Neural progenitor cell (in vitro differentiated cells): Measurements from ENCODE around the gene RASGRP2. TPM values are rescaled to one million over a fixed set of nuclear protein-coding genes. Genes with fewer than 3 reads are reported as not detected.

Experiments used
- DNase-seq: peaks from one replicate; pipeline ENCODE4 v3.0.0-alpha.2; 2016; ENCODE audit warnings: low spot score
- H2AFZ ChIP-seq: fragments of 200-600 bp; sonication (generic); replicated peaks from 2 replicates; pipeline ENCODE4 v1.6.1; 2016; ENCODE audit warnings: antibody characterized with exemption
- H3F3A ChIP-seq: fragments of 200-600 bp; sonication (generic); 2 replicates; pipeline ENCODE4 v1.6.1; 2016; ENCODE audit warnings: antibody characterized with exemption, low read depth
- H3K27ac ChIP-seq: fragments of 200-600 bp; sonication (generic); 2 replicates; pipeline ENCODE4 v1.5.1; 2016; ENCODE audit warnings: mild to moderate bottlenecking
- H3K27me3 ChIP-seq: fragments of 200-600 bp; sonication (generic); 2 replicates; pipeline ENCODE4 v1.6.1; 2016; ENCODE audit warnings: mild to moderate bottlenecking, moderate library complexity
- H3K36me3 ChIP-seq: fragments of 200-600 bp; sonication (generic); 2 replicates; pipeline ENCODE4 v1.5.1; 2016
- H3K4me1 ChIP-seq: fragments of 200-600 bp; sonication (generic); 2 replicates; pipeline ENCODE4 v1.6.1; 2016; ENCODE audit warnings: mixed run types
- H3K4me2 ChIP-seq: fragments of 200-600 bp; sonication (generic); 2 replicates; pipeline ENCODE4 v1.6.1; 2016
- H3K4me3 ChIP-seq: fragments of 200-600 bp; sonication (generic); 2 replicates; pipeline ENCODE4 v1.5.1; 2016
- H3K79me2 ChIP-seq: fragments of 200-600 bp; sonication (generic); 2 replicates; pipeline ENCODE4 v1.6.1; 2016; ENCODE audit warnings: low read depth
- H3K9ac ChIP-seq: fragments of 200-600 bp; sonication (generic); 2 replicates; pipeline ENCODE4 v1.6.1; 2016
- H3K9me3 ChIP-seq: fragments of 200-600 bp; sonication (generic); 2 replicates; pipeline ENCODE4 v1.5.1; 2016; ENCODE audit warnings: low read depth
- H4K20me1 ChIP-seq: fragments of 200-600 bp; sonication (generic); 2 replicates; pipeline ENCODE4 v1.6.1; 2016; ENCODE audit warnings: low read depth
- H3K27ac Mint-ChIP-seq: 3 replicates; pipeline ENCODE4 v1.8.0; 2021; ENCODE audit warnings: mixed read lengths
- H3K27me3 Mint-ChIP-seq: 2 replicates; pipeline ENCODE4 v1.8.0; 2022; ENCODE audit warnings: low read depth, mild to moderate bottlenecking, inconsistent platforms, moderate library complexity, mixed read lengths; ENCODE audit not compliant: insufficient read depth
- H3K36me3 Mint-ChIP-seq: 3 replicates; pipeline ENCODE4 v1.8.0; 2021; ENCODE audit warnings: mixed read lengths
- H3K4me1 Mint-ChIP-seq: 3 replicates; pipeline ENCODE4 v1.8.0; 2021; ENCODE audit warnings: mixed read lengths
- H3K4me3 Mint-ChIP-seq: 3 replicates; pipeline ENCODE4 v1.8.0; 2021; ENCODE audit warnings: mild to moderate bottlenecking, moderate library complexity, mixed read lengths
- H3K9me3 Mint-ChIP-seq: 3 replicates; pipeline ENCODE4 v1.8.0; 2020; ENCODE audit warnings: mixed read lengths
- EZH2 ChIP-seq: fragments of 200-600 bp; sonication (generic); IDR thresholded peaks from 2 replicates; pipeline ENCODE4 v1.6.1; 2017; ENCODE audit warnings: antibody characterized with exemption, mild to moderate bottlenecking, moderate library complexity
- EZH2phosphoT487 ChIP-seq: fragments of 200-600 bp; sonication (generic); IDR thresholded peaks from 2 replicates; pipeline ENCODE4 v1.6.1; 2017; ENCODE audit warnings: antibody characterized with exemption
- total RNA-seq: library from RNA; depleted of rRNA; stranded (reverse); fragments of >200 nt; gene quantifications from 2 replicates; pipeline ENCODE4 v1.2.3, GENCODE V29; 2015; ENCODE audit warnings: low replicate concordance
- TF ChIP-seq, protein P1 (sequence below): fragments of 200-600 bp; sonication (generic); IDR thresholded peaks from 2 replicates; pipeline ENCODE4 v1.5.1; 2017; ENCODE audit warnings: antibody characterized with exemption, mild to moderate bottlenecking

RASGRP2 gene
- total RNA-seq, 1 donor from 2014 or later, result 0.06 TPM

DNA sequence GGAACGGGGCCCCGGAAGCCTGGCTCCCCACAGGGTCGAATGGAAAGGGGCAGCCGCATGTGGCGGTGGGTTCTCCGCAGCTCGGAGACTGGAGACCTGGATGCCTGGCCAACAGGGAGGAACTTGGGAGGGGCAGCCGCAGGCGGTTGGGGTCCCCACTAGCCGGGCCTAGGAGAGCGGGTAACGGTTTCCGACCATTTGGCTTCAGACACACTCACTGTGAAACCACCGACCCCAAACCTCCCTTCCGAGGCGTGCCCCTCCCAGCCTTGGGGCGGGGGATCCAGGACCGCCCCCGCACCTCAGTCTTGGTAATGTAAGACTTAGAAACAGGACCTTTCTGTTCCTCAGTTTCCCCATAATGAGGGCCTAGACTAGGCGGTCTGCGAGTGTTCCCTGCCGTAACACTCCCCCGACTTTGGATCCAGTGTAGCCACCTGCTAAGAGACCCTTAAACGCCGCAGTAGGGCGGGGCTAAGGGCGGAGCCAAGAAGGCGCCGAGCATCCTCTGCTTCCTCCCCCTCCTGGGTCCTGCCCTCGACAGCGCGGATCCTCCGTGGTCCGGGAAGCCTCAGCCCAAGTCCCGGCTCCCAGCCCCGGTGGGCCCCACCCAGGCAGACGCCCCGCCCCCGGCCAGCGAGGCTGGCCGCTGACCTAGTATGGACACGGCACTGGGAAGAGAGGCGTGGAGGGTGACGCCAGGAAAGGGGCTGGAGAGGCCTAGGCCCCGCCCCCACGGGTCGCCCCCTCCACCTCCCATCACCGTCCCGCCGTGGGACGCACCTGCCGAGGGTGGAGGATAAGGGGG lies 1.8 kb upstream of the RASGRP2 start:
- H3K4me1 Mint-ChIP-seq, result peaks cover 19% of the 10 kb centered on the region
- no peaks in the 10 kb centered on the region for H3K9me3 Mint-ChIP-seq

DNA sequence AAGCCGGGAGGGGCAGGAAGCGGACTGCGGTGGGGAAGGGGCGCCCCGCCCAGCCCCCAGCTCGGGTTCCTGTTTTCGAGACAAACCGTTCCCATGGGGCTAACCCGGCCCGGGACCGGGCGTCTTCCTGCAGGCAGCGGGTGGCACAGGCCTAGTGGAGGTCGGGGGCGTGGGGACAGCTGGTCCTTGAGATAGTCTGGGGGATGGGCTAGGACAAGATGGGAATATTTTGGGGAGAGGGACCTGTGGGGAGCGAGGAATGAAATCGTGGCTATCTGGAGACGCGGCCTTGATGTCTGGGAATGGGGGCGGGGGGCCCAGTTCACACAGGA lies 1.2 kb upstream of the RASGRP2 start:
- Histone ChIP-seq H3K9ac (no peak overlapping the region), H3K9me3 (no peaks in the 10 kb centered on the region), H3K4me1 (peaks cover 14% of the 10 kb centered on the region), H3K27me3 (peaks cover 72% of the 10 kb centered on the region), H3K79me2 (no peaks in the 10 kb centered on the region), H3K4me2 (peak overlapping the region; percentile 88), H3K27ac (no peak overlapping the region), H2AFZ (peak overlapping the region; percentile 60), H3K36me3 (no peaks in the 10 kb centered on the region), H4K20me1 (peaks cover 34% of the 10 kb centered on the region), H3F3A (peaks cover 50% of the 10 kb centered on the region), H3K4me3 (peak overlapping the region; percentile 62)
- TF ChIP-seq EZH2phosphoT487 (no peak), EZH2 (no peak)
- TF ChIP-seq, protein P1, sequence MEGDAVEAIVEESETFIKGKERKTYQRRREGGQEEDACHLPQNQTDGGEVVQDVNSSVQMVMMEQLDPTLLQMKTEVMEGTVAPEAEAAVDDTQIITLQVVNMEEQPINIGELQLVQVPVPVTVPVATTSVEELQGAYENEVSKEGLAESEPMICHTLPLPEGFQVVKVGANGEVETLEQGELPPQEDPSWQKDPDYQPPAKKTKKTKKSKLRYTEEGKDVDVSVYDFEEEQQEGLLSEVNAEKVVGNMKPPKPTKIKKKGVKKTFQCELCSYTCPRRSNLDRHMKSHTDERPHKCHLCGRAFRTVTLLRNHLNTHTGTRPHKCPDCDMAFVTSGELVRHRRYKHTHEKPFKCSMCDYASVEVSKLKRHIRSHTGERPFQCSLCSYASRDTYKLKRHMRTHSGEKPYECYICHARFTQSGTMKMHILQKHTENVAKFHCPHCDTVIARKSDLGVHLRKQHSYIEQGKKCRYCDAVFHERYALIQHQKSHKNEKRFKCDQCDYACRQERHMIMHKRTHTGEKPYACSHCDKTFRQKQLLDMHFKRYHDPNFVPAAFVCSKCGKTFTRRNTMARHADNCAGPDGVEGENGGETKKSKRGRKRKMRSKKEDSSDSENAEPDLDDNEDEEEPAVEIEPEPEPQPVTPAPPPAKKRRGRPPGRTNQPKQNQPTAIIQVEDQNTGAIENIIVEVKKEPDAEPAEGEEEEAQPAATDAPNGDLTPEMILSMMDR, result no peak
- H3K36me3 Mint-ChIP-seq, result no peaks in the 10 kb centered on the region
- peaks cover 34% of the 10 kb centered on the region for H3K27me3 Mint-ChIP-seq
- H3K9me3 Mint-ChIP-seq, result no peaks in the 10 kb centered on the region
- peaks cover 19% of the 10 kb centered on the region for H3K4me1 Mint-ChIP-seq
- peak overlapping the region; percentile 87 for H3K4me3 Mint-ChIP-seq
- DNase-seq, result no peak
- no peak overlapping the region for H3K27ac Mint-ChIP-seq

More for the DNA sequence above, 1.8 kb upstream of the RASGRP2 start:
- Mint-ChIP-seq H3K27ac (no peak overlapping the region), H3K27me3 (peaks cover 29% of the 10 kb centered on the region), H3K4me3 (peak overlapping the region; percentile 87), H3K36me3 (no peaks in the 10 kb centered on the region)
- TF ChIP-seq, protein P1, result no peak
- no peak for TF ChIP-seq EZH2phosphoT487
- no peak for TF ChIP-seq EZH2
- H3K4me3 ChIP-seq, result peak overlapping the region; percentile 62
- H3F3A ChIP-seq, result peaks cover 50% of the 10 kb centered on the region
- peaks cover 34% of the 10 kb centered on the region for H4K20me1 ChIP-seq
- H3K9ac ChIP-seq, result no peak overlapping the region
- no peak overlapping the region for H3K27ac ChIP-seq
- H3K9me3 ChIP-seq, result no peaks in the 10 kb centered on the region
- H3K27me3 ChIP-seq, result peaks cover 66% of the 10 kb centered on the region
- peak overlapping the region; percentile 88 for H3K4me2 ChIP-seq
- peaks cover 14% of the 10 kb centered on the region for H3K4me1 ChIP-seq
- DNase-seq, result peak; percentile 85
- no peaks in the 10 kb centered on the region for H3K36me3 ChIP-seq
- peak overlapping the region; percentile 60 for H2AFZ ChIP-seq
- no peaks in the 10 kb centered on the region for H3K79me2 ChIP-seq

DNA sequence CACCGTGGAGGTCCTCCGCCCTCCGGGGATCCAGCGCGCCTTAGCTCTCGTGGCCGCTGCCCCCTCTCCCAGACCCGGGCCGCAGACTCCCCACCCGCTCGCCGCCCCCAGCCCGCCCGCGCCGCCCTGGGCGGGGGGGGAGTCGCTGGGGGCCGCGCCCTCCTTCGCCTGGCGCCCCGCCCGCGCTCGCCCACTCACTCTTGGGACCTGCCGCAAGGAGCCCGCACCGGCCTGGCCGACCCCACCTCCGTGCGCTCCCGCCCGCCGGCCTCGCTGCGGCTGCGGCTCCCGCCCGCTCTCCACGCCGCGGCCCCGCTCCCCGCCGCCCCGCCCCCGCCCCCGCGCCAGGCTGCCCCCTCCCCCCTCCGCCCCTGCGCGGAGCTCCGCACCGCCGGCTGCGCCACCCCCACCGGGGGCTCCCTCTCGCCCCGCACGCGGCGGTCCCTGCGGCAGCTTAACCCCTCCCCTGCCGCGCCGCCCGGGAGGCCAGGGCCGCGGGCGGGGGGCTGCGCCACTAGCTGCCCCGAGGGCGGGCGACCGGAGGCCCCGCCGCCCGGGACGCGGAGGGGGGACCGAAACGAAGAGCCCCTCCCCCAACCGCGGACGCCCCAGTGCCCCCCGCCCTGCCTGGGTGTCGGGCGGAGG lies 724 bp upstream of the RASGRP2 start:
- Mint-ChIP-seq H3K36me3 (no peaks in the 10 kb centered on the region), H3K4me1 (peaks cover 19% of the 10 kb centered on the region), H3K4me3 (peak overlapping the region; percentile 81), H3K9me3 (no peaks in the 10 kb centered on the region), H3K27me3 (peaks cover 35% of the 10 kb centered on the region), H3K27ac (no peak overlapping the region)
- DNase-seq, result peak; percentile 64
- no peaks in the 10 kb centered on the region for H3K9me3 ChIP-seq
- TF ChIP-seq EZH2, result no peak
- TF ChIP-seq EZH2phosphoT487, result no peak
- TF ChIP-seq, protein P1, result no peak
- peak overlapping the region; percentile 62 for H3K4me3 ChIP-seq
- H3K4me2 ChIP-seq, result peak overlapping the region; percentile 88
- H3K27ac ChIP-seq, result no peak overlapping the region
- H3K36me3 ChIP-seq, result no peaks in the 10 kb centered on the region
- no peak overlapping the region for H3K9ac ChIP-seq
- peaks cover 34% of the 10 kb centered on the region for H4K20me1 ChIP-seq
- H2AFZ ChIP-seq, result peak overlapping the region; percentile 60
- H3F3A ChIP-seq, result peaks cover 50% of the 10 kb centered on the region
- H3K4me1 ChIP-seq, result peaks cover 14% of the 10 kb centered on the region
- H3K79me2 ChIP-seq, result no peaks in the 10 kb centered on the region
- H3K27me3 ChIP-seq, result peaks cover 77% of the 10 kb centered on the region
